Neural progenitor cell (in vitro differentiated cells): ENCODE measurements around the gene ITSN1.

Source experiments
- EZH2 ChIP-seq: fragments of 200-600 bp; sonication (generic); IDR thresholded peaks from 2 replicates; pipeline ENCODE4 v1.6.1; 2017; ENCODE audit warnings: antibody characterized with exemption, mild to moderate bottlenecking, moderate library complexity
- EZH2phosphoT487 ChIP-seq: fragments of 200-600 bp; sonication (generic); IDR thresholded peaks from 2 replicates; pipeline ENCODE4 v1.6.1; 2017; ENCODE audit warnings: antibody characterized with exemption
- TF ChIP-seq, protein P1 (sequence below): fragments of 200-600 bp; sonication (generic); IDR thresholded peaks from 2 replicates; pipeline ENCODE4 v1.5.1; 2017; ENCODE audit warnings: antibody characterized with exemption, mild to moderate bottlenecking

GRCh38 chr21:33774551-33774950 lies 132.2 kb downstream of the ITSN1 start:
- TF ChIP-seq, protein P1, sequence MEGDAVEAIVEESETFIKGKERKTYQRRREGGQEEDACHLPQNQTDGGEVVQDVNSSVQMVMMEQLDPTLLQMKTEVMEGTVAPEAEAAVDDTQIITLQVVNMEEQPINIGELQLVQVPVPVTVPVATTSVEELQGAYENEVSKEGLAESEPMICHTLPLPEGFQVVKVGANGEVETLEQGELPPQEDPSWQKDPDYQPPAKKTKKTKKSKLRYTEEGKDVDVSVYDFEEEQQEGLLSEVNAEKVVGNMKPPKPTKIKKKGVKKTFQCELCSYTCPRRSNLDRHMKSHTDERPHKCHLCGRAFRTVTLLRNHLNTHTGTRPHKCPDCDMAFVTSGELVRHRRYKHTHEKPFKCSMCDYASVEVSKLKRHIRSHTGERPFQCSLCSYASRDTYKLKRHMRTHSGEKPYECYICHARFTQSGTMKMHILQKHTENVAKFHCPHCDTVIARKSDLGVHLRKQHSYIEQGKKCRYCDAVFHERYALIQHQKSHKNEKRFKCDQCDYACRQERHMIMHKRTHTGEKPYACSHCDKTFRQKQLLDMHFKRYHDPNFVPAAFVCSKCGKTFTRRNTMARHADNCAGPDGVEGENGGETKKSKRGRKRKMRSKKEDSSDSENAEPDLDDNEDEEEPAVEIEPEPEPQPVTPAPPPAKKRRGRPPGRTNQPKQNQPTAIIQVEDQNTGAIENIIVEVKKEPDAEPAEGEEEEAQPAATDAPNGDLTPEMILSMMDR = no peak
- TF ChIP-seq EZH2phosphoT487 = no peak
- TF ChIP-seq EZH2 = no peak
